Osteoblast (primary cell): Measurements from ENCODE around the gene RHOA. TPM values are rescaled to one million over a fixed set of nuclear protein-coding genes. Genes with fewer than 3 reads are reported as not detected.

Experiments used
- DNase-seq: peaks from one replicate; pipeline ENCODE4 v3.0.0; 2011; ENCODE audit warnings: low spot score, mixed read lengths; ENCODE audit not compliant: insufficient read length; ENCODE audit errors: missing footprints
- H2AFZ ChIP-seq: 2 replicates; pipeline ENCODE4 v1.6.0; 2011; ENCODE audit warnings: mild to moderate bottlenecking, low read length
- H3K27ac ChIP-seq: 2 replicates; pipeline ENCODE4 v1.5.1; 2011; ENCODE audit warnings: mild to moderate bottlenecking, low read depth, low read length, moderate library complexity
- H3K27me3 ChIP-seq: 2 replicates; pipeline ENCODE4 v1.6.0; 2012; ENCODE audit warnings: mild to moderate bottlenecking, control low read depth, inconsistent platforms, low read length, moderate library complexity; ENCODE audit not compliant: insufficient read depth
- H3K36me3 ChIP-seq: 2 replicates; pipeline ENCODE4 v1.5.1; 2011; ENCODE audit warnings: mild to moderate bottlenecking, low read length, control low read depth, moderate library complexity; ENCODE audit not compliant: insufficient read depth
- H3K4me1 ChIP-seq: 2 replicates; pipeline ENCODE4 v1.5.1; 2011; ENCODE audit warnings: mild to moderate bottlenecking, low read length, control low read depth, moderate library complexity; ENCODE audit not compliant: insufficient read depth
- H3K4me2 ChIP-seq: 2 replicates; pipeline ENCODE4 v1.6.0; 2011; ENCODE audit warnings: mild to moderate bottlenecking, low read length; ENCODE audit not compliant: insufficient read depth
- H3K4me3 ChIP-seq: fragments of 200-600 bp; sonication (generic); 3 replicates; pipeline ENCODE4 v1.5.1; 2012; ENCODE audit warnings: mild to moderate bottlenecking, low read length, inconsistent platforms; ENCODE audit not compliant: insufficient read depth
- H3K79me2 ChIP-seq: 2 replicates; pipeline ENCODE4 v1.6.0; 2012; ENCODE audit warnings: mild to moderate bottlenecking, low read length, control low read depth, inconsistent platforms; ENCODE audit not compliant: insufficient read depth
- H3K9me3 ChIP-seq: 2 replicates; pipeline ENCODE4 v1.5.1; 2011; ENCODE audit warnings: low read depth, low read length, control low read depth
- H4K20me1 ChIP-seq: 2 replicates; pipeline ENCODE4 v1.6.0; 2012; ENCODE audit warnings: mild to moderate bottlenecking, low read length, control low read depth; ENCODE audit not compliant: insufficient read depth
- total RNA-seq: library from RNA; depleted of rRNA; stranded (reverse); fragments of >200 nt; gene quantifications from 2 replicates; pipeline ENCODE4 v1.2.3, GENCODE V29; 2012
- TF ChIP-seq, protein P1 (sequence below): IDR thresholded peaks from 2 replicates; pipeline ENCODE4 v1.5.1; 2011; ENCODE audit warnings: mild to moderate bottlenecking, low read depth, low read length, moderate library complexity; ENCODE audit errors: extremely low read depth

Gene RHOA
- total RNA-seq, 1 donor, result 899 TPM

- Histone ChIP-seq H3K4me3 (no peak overlapping the region), H3K4me2 (no peak overlapping the region), H3K4me1 (peaks cover 26% of the 10 kb centered on the region), H3K27ac (no peak overlapping the region), H3K27me3 (no peaks in the 10 kb centered on the region), H2AFZ (no peak overlapping the region), H3K79me2 (peaks cover 97% of the 10 kb centered on the region), H3K36me3 (peaks cover 3% of the 10 kb centered on the region), H4K20me1 (peaks cover 68% of the 10 kb centered on the region), H3K9me3 (no peaks in the 10 kb centered on the region)
- TF ChIP-seq, protein P1, sequence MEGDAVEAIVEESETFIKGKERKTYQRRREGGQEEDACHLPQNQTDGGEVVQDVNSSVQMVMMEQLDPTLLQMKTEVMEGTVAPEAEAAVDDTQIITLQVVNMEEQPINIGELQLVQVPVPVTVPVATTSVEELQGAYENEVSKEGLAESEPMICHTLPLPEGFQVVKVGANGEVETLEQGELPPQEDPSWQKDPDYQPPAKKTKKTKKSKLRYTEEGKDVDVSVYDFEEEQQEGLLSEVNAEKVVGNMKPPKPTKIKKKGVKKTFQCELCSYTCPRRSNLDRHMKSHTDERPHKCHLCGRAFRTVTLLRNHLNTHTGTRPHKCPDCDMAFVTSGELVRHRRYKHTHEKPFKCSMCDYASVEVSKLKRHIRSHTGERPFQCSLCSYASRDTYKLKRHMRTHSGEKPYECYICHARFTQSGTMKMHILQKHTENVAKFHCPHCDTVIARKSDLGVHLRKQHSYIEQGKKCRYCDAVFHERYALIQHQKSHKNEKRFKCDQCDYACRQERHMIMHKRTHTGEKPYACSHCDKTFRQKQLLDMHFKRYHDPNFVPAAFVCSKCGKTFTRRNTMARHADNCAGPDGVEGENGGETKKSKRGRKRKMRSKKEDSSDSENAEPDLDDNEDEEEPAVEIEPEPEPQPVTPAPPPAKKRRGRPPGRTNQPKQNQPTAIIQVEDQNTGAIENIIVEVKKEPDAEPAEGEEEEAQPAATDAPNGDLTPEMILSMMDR, result no peak
- no peak for DNase-seq
Observed at GRCh38 chr3:49383387-49383786, 28.4 kb downstream of the RHOA start.

GRCh38 chr3:49378249-49378895, 33.4 kb downstream of the RHOA start:
- no peaks in the 10 kb centered on the region for H3K27me3 ChIP-seq
- peak overlapping the region; percentile 44 for H3K4me2 ChIP-seq
- peaks cover 26% of the 10 kb centered on the region for H3K36me3 ChIP-seq
- H4K20me1 ChIP-seq, result peaks cover 64% of the 10 kb centered on the region
- H3K4me1 ChIP-seq, result peaks cover 20% of the 10 kb centered on the region
- H3K9me3 ChIP-seq, result no peaks in the 10 kb centered on the region
- TF ChIP-seq, protein P1, result no peak
- H2AFZ ChIP-seq, result no peak overlapping the region
- H3K4me3 ChIP-seq, result no peak overlapping the region
- DNase-seq, result no peak
- H3K79me2 ChIP-seq, result peaks cover 96% of the 10 kb centered on the region
- peak overlapping the region; percentile 81 for H3K27ac ChIP-seq

DNA sequence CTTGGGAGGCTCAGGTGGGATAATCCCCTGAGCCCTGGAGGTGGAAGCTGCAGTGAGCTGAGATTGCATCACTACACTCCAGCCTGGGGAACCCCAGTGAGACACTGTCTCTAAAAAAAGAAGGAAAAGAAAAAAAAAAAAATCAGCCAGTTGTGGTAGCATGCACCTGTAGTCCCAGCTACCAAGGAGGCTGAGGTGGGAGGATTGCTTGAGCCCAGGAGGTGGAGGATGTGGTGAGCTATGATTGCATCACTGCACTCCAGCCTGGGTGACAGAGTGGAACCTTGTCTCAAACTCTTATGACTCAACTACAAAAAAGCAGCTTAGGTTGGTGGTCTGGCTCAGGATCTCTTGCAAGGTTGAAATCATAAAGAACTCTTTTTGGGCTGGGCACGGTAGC, 34.3 kb downstream of the RHOA start:
- Histone ChIP-seq H3K36me3 (peaks cover 35% of the 10 kb centered on the region), H2AFZ (no peak overlapping the region), H3K79me2 (peaks cover 96% of the 10 kb centered on the region), H3K9me3 (no peaks in the 10 kb centered on the region), H3K27me3 (no peaks in the 10 kb centered on the region), H4K20me1 (peaks cover 62% of the 10 kb centered on the region), H3K4me1 (peaks cover 20% of the 10 kb centered on the region), H3K4me2 (peak overlapping the region; percentile 3), H3K4me3 (no peak overlapping the region), H3K27ac (peak overlapping the region; percentile 76)
- no peak for DNase-seq
- TF ChIP-seq, protein P1, result no peak

DNA sequence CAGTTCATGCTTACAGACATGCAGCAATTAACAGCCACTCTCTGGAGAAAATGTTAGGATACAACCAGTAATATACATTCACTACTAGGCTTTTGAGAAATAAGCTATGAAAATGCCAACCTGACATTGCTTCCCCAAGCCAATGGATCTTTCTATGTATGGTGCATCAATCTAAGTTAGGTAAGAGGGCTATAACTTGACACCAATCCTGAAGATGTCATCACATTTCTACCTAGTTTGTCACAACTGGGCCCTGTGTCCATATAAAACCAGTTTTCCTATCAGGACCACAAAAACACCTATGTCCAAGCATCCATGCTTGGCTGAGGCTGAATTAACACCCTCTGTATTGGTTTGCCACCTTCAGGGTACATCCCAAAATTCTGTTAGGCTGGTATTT, 39.8 kb downstream of the RHOA start:
- peaks cover 97% of the 10 kb centered on the region for H3K79me2 ChIP-seq
- H4K20me1 ChIP-seq, result peaks cover 46% of the 10 kb centered on the region
- no peak overlapping the region for H2AFZ ChIP-seq
- H3K4me1 ChIP-seq, result no peaks in the 10 kb centered on the region
- no peak overlapping the region for H3K27ac ChIP-seq
- no peak for DNase-seq
- H3K36me3 ChIP-seq, result peaks cover 69% of the 10 kb centered on the region
- no peak overlapping the region for H3K4me2 ChIP-seq
- no peak overlapping the region for H3K4me3 ChIP-seq
- TF ChIP-seq, protein P1, result no peak
- H3K27me3 ChIP-seq, result no peaks in the 10 kb centered on the region
- H3K9me3 ChIP-seq, result no peaks in the 10 kb centered on the region
